ENCODE results near the gene TEX261. TPM values are rescaled to one million over a fixed set of nuclear protein-coding genes. Genes with fewer than 3 reads are reported as not detected.

TEX261 gene
- total and polyA plus RNA-seq, 2 donors from 2014 or later, result 35.9 to 56.1 TPM

GRCh38 chr2:70943205-70943871, 51.3 kb downstream of the TEX261 start:
- H3K9me3 ChIP-seq (ENCODE audit: control insufficient read depth in 2 of 3, insufficient read depth in 1 of 3, low read length in 3 of 3), result no peaks in the 10 kb centered on the region
- H3K36me3 ChIP-seq (ENCODE audit: control insufficient read depth in 2 of 3, insufficient read depth in 3 of 3, low read length in 3 of 3), result no peaks in the 10 kb centered on the region
- H3K4me1 ChIP-seq (ENCODE audit: control insufficient read depth in 2 of 3, insufficient read depth in 2 of 3, low read depth in 1 of 3, low read length in 3 of 3), result peaks cover 0 to 6% (median 0%) of the 10 kb centered on the region in 3 donors
- H3K27me3 ChIP-seq (ENCODE audit: control insufficient read depth, insufficient read depth, low read length), result peaks cover 12% of the 10 kb centered on the region
- FAIRE-seq (no peak), DNase-seq (no peak)
- intact Hi-C loops (cut with DNase I), result no loop called here
- H3K4me3 ChIP-seq (ENCODE audit: low read length in 3 of 3), result no peak overlapping the region
- H3K27ac ChIP-seq (ENCODE audit: low read depth in 2 of 2, low read length in 2 of 2), result no peak overlapping the region
- no peak overlapping the region for H3K9ac ChIP-seq (ENCODE audit: low read length in 3 of 3)
- no peak for TF ChIP-seq CTCF (IDR thresholded peaks at IDR 0.05; ENCODE audit: borderline replicate concordance, extremely low read depth, insufficient read depth)

GRCh38 chr2:70942396-70943204, 52.1 kb downstream of the TEX261 start:
- H3K4me3 ChIP-seq (ENCODE audit: low read length in 3 of 3), result no peak overlapping the region
- no peak overlapping the region for H3K27ac ChIP-seq (ENCODE audit: low read depth in 2 of 2, low read length in 2 of 2)
- TF ChIP-seq CTCF (IDR thresholded peaks at IDR 0.05; ENCODE audit: borderline replicate concordance, extremely low read depth, insufficient read depth), result no peak
- FAIRE-seq, result no peak
- H3K27me3 ChIP-seq (ENCODE audit: control insufficient read depth, insufficient read depth, low read length), result peaks cover 7% of the 10 kb centered on the region
- no peaks in the 10 kb centered on the region for H3K36me3 ChIP-seq (ENCODE audit: control insufficient read depth in 2 of 3, insufficient read depth in 3 of 3, low read length in 3 of 3)
- DNase-seq, result no peak
- H3K9ac ChIP-seq (ENCODE audit: low read length in 3 of 3), result no peak overlapping the region
- no peaks in the 10 kb centered on the region for H3K4me1 ChIP-seq (ENCODE audit: control insufficient read depth in 2 of 3, insufficient read depth in 2 of 3, low read depth in 1 of 3, low read length in 3 of 3)
- intact Hi-C loops (cut with DNase I), result no loop called here
- no peaks in the 10 kb centered on the region for H3K9me3 ChIP-seq (ENCODE audit: control insufficient read depth in 2 of 3, insufficient read depth in 1 of 3, low read length in 3 of 3)

- intact Hi-C loops (cut with DNase I), result no loop called here
- peak in 1 of 5 donors; percentile 16 for DNase-seq
Observed at GRCh38 chr2:70941701-70942100, 53.0 kb downstream of the TEX261 start.

More at GRCh38 chr2:70941701-70942100, 53.0 kb downstream of the TEX261 start:
- TF ChIP-seq CTCF (IDR thresholded peaks at IDR 0.05; ENCODE audit: borderline replicate concordance, extremely low read depth, insufficient read depth), result no peak
- Histone ChIP-seq H3K9ac (ENCODE audit: low read length in 3 of 3) (no peak overlapping the region), H3K9me3 (ENCODE audit: control insufficient read depth in 2 of 3, insufficient read depth in 1 of 3, low read length in 3 of 3) (no peaks in the 10 kb centered on the region), H3K36me3 (ENCODE audit: control insufficient read depth in 2 of 3, insufficient read depth in 3 of 3, low read length in 3 of 3) (no peaks in the 10 kb centered on the region), H3K27ac (ENCODE audit: low read depth in 2 of 2, low read length in 2 of 2) (no peak overlapping the region), H3K4me3 (ENCODE audit: low read length in 3 of 3) (no peak overlapping the region), H3K27me3 (ENCODE audit: control insufficient read depth, insufficient read depth, low read length) (no peaks in the 10 kb centered on the region), H3K4me1 (ENCODE audit: control insufficient read depth in 2 of 3, insufficient read depth in 2 of 3, low read depth in 1 of 3, low read length in 3 of 3) (no peaks in the 10 kb centered on the region)
- FAIRE-seq, result no peak

Data from kidney (tissue), 14 donors.